ENCODE measurements around the gene BPGM. TPM values are rescaled to one million over a fixed set of nuclear protein-coding genes. Genes with fewer than 3 reads are reported as not detected.
A peak's percentile ranks its signal among the peaks of the same experiment; 100 is the strongest.

Gene BPGM
- total and polyA plus RNA-seq, 2 donors (not counting 1 experiment from before 2014, with no cell fraction given) = 7.0 to 9.7 TPM

- ChIA-PET CTCF (interaction anchor here (0.7 to 8.6 kb wide), 20 partner anchors 12 to 1013 kb away, joined by 3 to 106 read pairs (median 5); partner anchors contain the start of genes AGBL3 and CYREN), POLR2A (no interaction called here)
- Histone ChIP-seq H3K27ac (ENCODE audit: low read length in 2 of 2) (no peak overlapping the region), H3K27me3 (replicated peaks in 1 of 4; ENCODE audit: control extremely low read depth in 1 of 4, control insufficient read depth in 3 of 4, insufficient read depth in 4 of 4, low read length in 3 of 4) (peaks cover 0 to 13% (median 3%) of the 10 kb centered on the region in 4 experiments), H3K9me3 (ENCODE audit: control extremely low read depth in 1 of 3, control insufficient read depth in 2 of 3, insufficient read depth in 1 of 3, low read length in 2 of 3) (no peaks in the 10 kb centered on the region), H3K36me3 (replicated peaks in 1 of 2; ENCODE audit: control extremely low read depth in 1 of 2, control insufficient read depth in 1 of 2, extremely low read depth in 1 of 2, insufficient read depth in 2 of 2, low read length in 1 of 2) (no peaks in the 10 kb centered on the region), H3K4me3 (ENCODE audit: control extremely low read depth in 1 of 5, extremely low read depth in 1 of 5, insufficient read depth in 1 of 5, low read depth in 2 of 5, low read length in 4 of 5) (no peak overlapping the region), H3K4me2 (replicated peaks; ENCODE audit: low read depth, low read length, poor library complexity, severe bottlenecking) (no peak overlapping the region), H3K9ac (ENCODE audit: low read length) (no peak overlapping the region), H3K79me2 (ENCODE audit: control insufficient read depth, insufficient read depth, low read length) (no peaks in the 10 kb centered on the region), H3K4me1 (ENCODE audit: control insufficient read depth in 2 of 2, insufficient read depth in 2 of 2, low read length in 2 of 2) (peaks cover 0 to 3% of the 10 kb centered on the region in 2 donors), H2AFZ (ENCODE audit: insufficient read depth, low read depth, low read length, poor library complexity, severe bottlenecking) (no peak overlapping the region), H4K20me1 (ENCODE audit: control insufficient read depth, insufficient read depth, low read length, poor library complexity, severe bottlenecking) (no peaks in the 10 kb centered on the region)
- no peak overlapping the region for H3K4me3 Mint-ChIP-seq
- no peak overlapping the region for H3K27ac Mint-ChIP-seq
- TF ChIP-seq EZH2 (IDR thresholded peaks at IDR 0.05; ENCODE audit: borderline replicate concordance, insufficient read depth, low read depth, low read length, poor library complexity, severe bottlenecking) (no peak), CTCF (IDR thresholded peaks at IDR 0.05) (no peak)
- peaks cover 10% of the 10 kb centered on the region for H3K4me1 Mint-ChIP-seq
- no peak for ATAC-seq (ENCODE audit: low read depth)
- intact Hi-C loops (cut with micrococcal nuclease) = loop anchor here (5.0 kb wide), 2 partner anchors 120 to 540 kb away; partner anchors contain the start of gene CYREN
- DNase-seq = no peak
- peaks cover 37% of the 10 kb centered on the region for H3K27me3 Mint-ChIP-seq
- H3K9me3 Mint-ChIP-seq (ENCODE audit: insufficient read depth) = no peaks in the 10 kb centered on the region
Measured at GRCh38 chr7:134632052-134632451, 14.6 kb upstream of the BPGM start.

GRCh38 chr7:134632937-134633540, 13.6 kb upstream of the BPGM start:
- ChIA-PET CTCF (interaction anchor here (0.8 to 8.6 kb wide), 31 partner anchors 10 to 641 kb away, joined by 3 to 106 read pairs (median 5); partner anchors contain the start of genes AGBL3, BPGM, CYREN and WDR91), POLR2A (no interaction called here)
- H3K36me3 ChIP-seq (replicated peaks in 1 of 2; ENCODE audit: control extremely low read depth in 1 of 2, control insufficient read depth in 1 of 2, extremely low read depth in 1 of 2, insufficient read depth in 2 of 2, low read length in 1 of 2) = no peaks in the 10 kb centered on the region
- Mint-ChIP-seq H3K4me1 (peaks cover 10% of the 10 kb centered on the region), H3K9me3 (ENCODE audit: insufficient read depth) (no peaks in the 10 kb centered on the region), H3K4me3 (no peak overlapping the region), H3K27me3 (peaks cover 30% of the 10 kb centered on the region), H3K27ac (no peak overlapping the region)
- H3K9me3 ChIP-seq (ENCODE audit: control extremely low read depth in 1 of 3, control insufficient read depth in 2 of 3, insufficient read depth in 1 of 3, low read length in 2 of 3) = no peaks in the 10 kb centered on the region
- H2AFZ ChIP-seq (ENCODE audit: insufficient read depth, low read depth, low read length, poor library complexity, severe bottlenecking) = no peak overlapping the region
- WGBS (ENCODE audit: insufficient coverage) = no CpG with 5 or more reads among the region's 5 CpGs
- ATAC-seq (ENCODE audit: low read depth) = peak; percentile 68
- no peaks in the 10 kb centered on the region for H3K79me2 ChIP-seq (ENCODE audit: control insufficient read depth, insufficient read depth, low read length)
- H3K4me1 ChIP-seq (ENCODE audit: control insufficient read depth in 2 of 2, insufficient read depth in 2 of 2, low read length in 2 of 2) = peaks cover 0 to 3% of the 10 kb centered on the region in 2 donors
- peak; percentile 79 for TF ChIP-seq CTCF (IDR thresholded peaks at IDR 0.05)
- TF ChIP-seq EZH2 (IDR thresholded peaks at IDR 0.05; ENCODE audit: borderline replicate concordance, insufficient read depth, low read depth, low read length, poor library complexity, severe bottlenecking) = no peak
- no peaks in the 10 kb centered on the region for H4K20me1 ChIP-seq (ENCODE audit: control insufficient read depth, insufficient read depth, low read length, poor library complexity, severe bottlenecking)
- no peak overlapping the region for H3K27ac ChIP-seq (ENCODE audit: low read length in 2 of 2)
- H3K27me3 ChIP-seq (replicated peaks in 1 of 4; ENCODE audit: control extremely low read depth in 1 of 4, control insufficient read depth in 3 of 4, insufficient read depth in 4 of 4, low read length in 3 of 4) = peaks cover 0 to 13% (median 3%) of the 10 kb centered on the region in 4 experiments
- H3K4me3 ChIP-seq (ENCODE audit: control extremely low read depth in 1 of 5, extremely low read depth in 1 of 5, insufficient read depth in 1 of 5, low read depth in 2 of 5, low read length in 4 of 5) = no peak overlapping the region
- DNase-seq = peak; percentile 66
- intact Hi-C loops (cut with micrococcal nuclease) = loop anchor here (1.0 to 5.0 kb wide), 4 partner anchors 13 to 539 kb away; partner anchors contain the start of genes BPGM and CYREN
- H3K9ac ChIP-seq (ENCODE audit: low read length) = no peak overlapping the region
- H3K4me2 ChIP-seq (replicated peaks; ENCODE audit: low read depth, low read length, poor library complexity, severe bottlenecking) = no peak overlapping the region
